Left colon (tissue), 2 donors: Measurements from ENCODE around the gene LILRB5. TPM values are rescaled to one million over a fixed set of nuclear protein-coding genes. Genes with fewer than 3 reads are reported as not detected.
"Not testable (repeated sequence)": the region's sequence is repeated elsewhere in the genome, so short reads cannot be mapped to it uniquely, and the experiment has no call there.

Experiments used
- ATAC-seq: fragments of 200-7000 bp; cut with Tn5 transposase; one replicate; pipeline ENCODE4 v1.9.1; 2020; ENCODE audit warnings: mild to moderate bottlenecking, moderate library complexity
- DNase-seq, 2 donors: peaks; one replicate each; pipeline ENCODE4 v3.0.0-alpha.2; 2020
- intact Hi-C, 2 donors: fragments of 100-400 bp; cut with DNase I in 1 of 2; cut with micrococcal nuclease in 1 of 2; formaldehyde crosslinking; loops; one replicate each; pipeline versions ENCODE4 v1.11.2 to v1.14.0; 2022; cut with DNase I, micrococcal nuclease
- total RNA-seq, 2 donors: library from RNA; stranded (reverse); fragmentation: NEBNext Ultra II Directional; extraction: Animal tissue kit (Norgen Biotek cat#: 25700); gene quantifications; one replicate each; pipeline ENCODE4 v1.2.1, GENCODE V29; 2021
- donor health status: DM: no; HTN: no; CAD: no.
- donor health status: DM: yes; HTN: yes; CAD: no.

The LILRB5 gene
- total RNA-seq, 2 donors from 2014 or later, result 4.8 to 10.9 TPM

DNA sequence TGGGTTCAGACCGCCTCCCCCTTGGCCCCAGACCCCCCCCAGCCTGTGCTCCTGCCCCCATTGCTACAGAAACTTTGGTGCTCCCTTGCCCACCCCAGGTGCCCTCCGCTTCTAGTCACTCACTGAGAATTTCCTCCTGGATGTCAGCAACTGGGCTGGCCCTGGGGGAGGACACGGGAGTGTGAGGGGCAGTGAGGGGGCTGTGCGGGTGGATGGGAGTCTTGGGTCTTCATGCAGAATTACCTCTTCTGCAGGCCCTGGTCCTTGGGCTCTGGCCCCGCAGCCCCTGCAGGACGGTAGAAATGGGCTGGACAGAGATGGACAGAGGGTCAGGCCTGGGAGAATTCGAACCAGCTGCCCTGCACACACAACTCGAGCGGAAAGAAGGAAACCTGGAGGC is 4.8 kb downstream of the LILRB5 start:
- ATAC-seq (no peak), DNase-seq (no peak)
- intact Hi-C loops, result no loop called here

DNA sequence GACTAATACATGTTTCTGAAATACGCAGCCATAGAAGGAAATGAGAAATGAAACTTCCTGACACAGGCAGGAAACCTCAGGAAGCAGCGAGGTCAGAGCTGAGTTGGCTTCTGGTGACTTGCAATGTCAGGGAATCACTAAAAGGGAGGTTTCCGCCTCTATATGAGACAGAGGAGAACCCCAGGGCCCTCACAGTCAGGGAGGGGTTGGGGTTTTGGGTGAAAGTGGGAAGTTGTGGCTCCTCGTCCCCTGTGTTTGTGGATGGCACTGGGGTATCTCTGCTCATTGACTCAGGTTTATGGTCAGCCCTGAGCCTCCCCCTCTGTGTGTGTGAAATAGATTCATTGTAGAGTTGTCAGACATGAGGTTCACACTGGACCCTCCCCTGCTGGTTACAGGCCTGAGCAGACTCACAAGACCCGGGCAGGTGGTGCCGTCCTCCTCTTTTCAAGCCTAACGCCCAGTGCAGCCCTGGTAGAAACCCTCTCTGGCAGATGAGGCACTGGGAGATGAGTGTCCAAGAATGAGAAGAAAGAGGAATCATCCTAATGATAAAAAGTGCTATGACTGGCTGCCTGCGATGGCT is 9.0 kb downstream of the LILRB5 start:
- intact Hi-C loops, result no loop called here
- DNase-seq (no peak), ATAC-seq (peak; percentile 20)

DNA sequence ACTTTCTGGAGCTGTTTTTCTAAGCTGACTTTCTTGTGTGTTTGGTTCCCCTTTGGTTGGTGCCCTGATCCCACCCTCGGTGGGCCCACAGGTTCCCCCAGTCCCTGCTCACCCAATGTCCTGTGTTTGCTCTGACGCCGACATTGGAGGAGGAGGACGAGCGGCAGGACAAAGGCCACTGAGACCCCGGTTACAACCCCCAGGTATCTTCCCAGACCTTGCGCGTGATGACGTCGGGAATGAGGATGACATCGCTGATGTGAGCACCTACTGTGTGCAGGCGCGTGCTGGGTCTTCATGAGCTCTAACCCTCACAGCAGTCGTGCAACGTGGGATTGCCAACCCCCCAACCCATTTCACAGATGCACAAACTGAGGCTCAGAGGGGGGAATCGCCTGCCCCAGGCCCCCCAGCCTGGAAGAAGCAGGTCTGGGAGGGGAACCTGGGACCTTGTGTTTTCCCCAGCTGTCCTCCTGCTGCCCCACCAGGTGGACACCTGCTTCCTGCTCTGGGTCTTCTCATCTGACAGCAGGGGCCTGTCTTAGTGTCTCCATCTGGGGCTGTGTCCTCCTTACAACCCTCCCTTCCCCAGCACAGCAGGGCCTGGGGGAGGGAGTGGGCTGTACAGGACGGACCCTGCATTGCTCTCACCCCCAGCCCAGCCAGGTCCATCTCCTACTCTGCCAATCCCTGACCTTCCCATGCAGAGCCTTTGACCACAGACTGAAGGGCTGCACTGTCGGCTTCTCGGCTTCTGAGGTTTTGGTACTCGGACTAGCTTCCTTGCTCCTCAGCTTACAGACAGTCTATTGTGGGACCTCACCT is 9.8 kb downstream of the LILRB5 start:
- intact Hi-C loops, result no loop called here
- ATAC-seq, result no peak
- DNase-seq, result no peak

DNA sequence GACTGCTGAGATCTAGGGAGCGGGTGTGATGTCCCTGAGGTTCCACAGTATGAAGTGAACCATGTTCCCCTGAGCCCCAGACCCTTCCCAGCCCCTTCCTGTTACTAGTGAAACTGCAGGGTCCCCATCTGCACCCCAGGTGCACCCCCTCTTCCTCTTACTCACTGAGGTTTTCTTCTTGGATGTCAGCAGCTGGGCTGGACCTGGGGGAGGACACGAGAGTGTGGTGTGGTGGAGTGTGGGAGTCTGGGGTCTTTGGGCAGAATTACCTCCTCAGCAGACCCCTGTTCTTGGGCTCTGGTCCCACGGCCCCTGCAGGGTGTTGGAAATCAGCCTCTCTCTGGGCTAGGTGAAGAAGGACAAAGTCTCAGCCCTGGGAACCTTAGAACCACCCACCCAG is 11.1 kb downstream of the LILRB5 start:
- intact Hi-C loops, result loop anchor here in 1 of 2 donors (2.0 kb wide), 1 partner anchor 23 kb away; the partner anchor contains the start of gene LILRB3
- no peak for DNase-seq
- ATAC-seq, result no peak

GRCh38 chr19:54243809-54244208 is 13.3 kb downstream of the LILRB5 start:
- intact Hi-C loops, result loop anchor here in 1 of 2 donors (2.0 kb wide), 1 partner anchor 21 kb away; the partner anchor contains the start of gene LILRB3
- DNase-seq, result not testable (repeated sequence)

GRCh38 chr19:54242646-54243045 is 14.4 kb downstream of the LILRB5 start, which contains the start of gene LILRA6:
LILRA6 (minus strand) TSS chr19:54242790.
- ATAC-seq, DNase-seq, intact Hi-C loops: not testable (repeated sequence)

More at GRCh38 chr19:54243809-54244208, 13.3 kb downstream of the LILRB5 start:
- ATAC-seq, result not testable (repeated sequence)

DNA sequence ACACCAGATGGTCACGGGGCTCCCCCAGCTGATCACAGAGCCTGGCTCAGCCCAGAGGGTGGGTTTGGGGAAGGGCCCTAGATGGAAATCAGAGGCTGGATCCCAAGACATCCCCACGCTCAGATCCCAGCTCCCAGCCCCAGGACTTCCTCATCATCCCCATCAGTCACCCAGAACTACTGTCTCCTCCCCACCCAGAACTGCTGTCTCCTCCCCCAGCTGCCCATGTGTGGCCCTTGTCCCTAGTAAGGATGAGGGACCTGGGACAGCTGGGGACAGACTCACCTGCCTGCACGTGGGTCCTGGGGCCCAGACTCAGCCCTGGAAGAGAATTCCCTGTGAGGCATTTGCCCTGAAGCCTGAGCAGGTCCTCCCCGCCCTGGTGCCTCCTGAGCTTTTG is 14.8 kb downstream of the LILRB5 start:
- intact Hi-C loops, DNase-seq, ATAC-seq: not testable (repeated sequence)

GRCh38 chr19:54240372-54241336 is 16.4 kb downstream of the LILRB5 start:
- intact Hi-C loops, DNase-seq, ATAC-seq: not testable (repeated sequence)

DNA sequence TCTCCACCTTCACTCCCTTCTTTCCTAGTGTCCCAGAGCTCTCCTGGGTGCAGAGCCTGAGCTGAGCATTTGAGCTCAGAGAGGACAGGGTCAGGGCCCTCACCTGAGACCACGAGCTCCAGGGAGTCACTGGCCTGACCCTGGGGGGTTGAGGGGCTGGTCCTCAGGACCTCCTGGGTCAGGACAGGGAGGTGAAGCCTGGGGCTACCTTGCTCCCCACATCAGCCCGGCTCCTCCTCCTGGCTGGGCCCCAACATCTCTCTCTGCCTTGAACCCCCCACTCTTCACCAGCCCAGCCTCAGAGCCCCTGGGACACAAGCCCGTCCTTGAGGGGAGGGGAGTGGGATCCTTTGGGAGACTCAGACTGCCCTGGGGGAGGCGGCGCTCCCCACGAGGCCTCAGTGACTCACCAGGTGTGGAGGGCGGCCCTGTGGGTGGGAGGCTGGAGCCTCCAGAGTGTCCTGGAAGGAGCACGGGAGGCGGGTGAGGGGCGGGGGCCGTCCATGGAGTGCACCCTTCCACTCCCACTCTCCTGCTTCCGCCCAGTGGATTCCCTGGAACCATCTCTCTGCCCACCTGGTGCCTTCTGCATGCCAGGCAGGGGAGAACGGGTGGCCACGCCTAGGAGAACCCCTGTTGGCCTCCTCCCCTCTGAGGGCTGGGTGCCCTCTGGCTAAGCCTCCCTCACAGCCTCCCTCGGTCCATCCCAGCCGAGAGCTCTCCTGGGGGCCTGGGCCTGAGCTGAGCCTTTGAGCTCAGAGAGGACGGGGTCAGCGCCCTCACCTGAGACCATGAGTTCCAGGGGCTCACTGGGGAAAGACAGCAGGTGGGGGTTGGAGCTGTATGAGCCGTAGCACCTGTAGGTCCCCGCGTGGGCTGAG is 17.3 kb downstream of the LILRB5 start:
- ATAC-seq, DNase-seq, intact Hi-C loops: not testable (repeated sequence)

DNA sequence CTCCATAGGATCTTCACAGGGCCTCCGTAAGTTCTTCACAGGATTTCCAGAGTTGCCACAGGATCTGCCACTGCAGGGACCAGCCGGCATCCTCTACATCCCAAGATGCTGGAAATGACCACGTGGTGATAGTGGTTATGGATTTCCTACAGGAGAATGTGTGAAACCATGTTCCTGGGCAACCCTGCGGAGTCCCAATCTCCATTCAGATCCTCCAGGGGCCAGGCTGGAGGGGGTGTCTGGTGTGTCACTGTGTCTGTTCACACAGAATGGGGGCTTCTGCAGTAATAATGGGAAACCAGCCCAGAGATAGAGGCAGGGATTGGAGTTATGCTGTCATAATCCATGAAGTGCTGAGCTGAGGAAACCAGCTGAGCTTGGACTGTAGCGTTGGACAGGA is 23.1 kb downstream of the LILRB5 start:
- DNase-seq, result no peak
- intact Hi-C loops, result loop anchor here in 1 of 2 donors (5.0 kb wide), 1 partner anchor 67 kb away; no protein-coding TSS in a partner anchor
- ATAC-seq, result no peak

DNA sequence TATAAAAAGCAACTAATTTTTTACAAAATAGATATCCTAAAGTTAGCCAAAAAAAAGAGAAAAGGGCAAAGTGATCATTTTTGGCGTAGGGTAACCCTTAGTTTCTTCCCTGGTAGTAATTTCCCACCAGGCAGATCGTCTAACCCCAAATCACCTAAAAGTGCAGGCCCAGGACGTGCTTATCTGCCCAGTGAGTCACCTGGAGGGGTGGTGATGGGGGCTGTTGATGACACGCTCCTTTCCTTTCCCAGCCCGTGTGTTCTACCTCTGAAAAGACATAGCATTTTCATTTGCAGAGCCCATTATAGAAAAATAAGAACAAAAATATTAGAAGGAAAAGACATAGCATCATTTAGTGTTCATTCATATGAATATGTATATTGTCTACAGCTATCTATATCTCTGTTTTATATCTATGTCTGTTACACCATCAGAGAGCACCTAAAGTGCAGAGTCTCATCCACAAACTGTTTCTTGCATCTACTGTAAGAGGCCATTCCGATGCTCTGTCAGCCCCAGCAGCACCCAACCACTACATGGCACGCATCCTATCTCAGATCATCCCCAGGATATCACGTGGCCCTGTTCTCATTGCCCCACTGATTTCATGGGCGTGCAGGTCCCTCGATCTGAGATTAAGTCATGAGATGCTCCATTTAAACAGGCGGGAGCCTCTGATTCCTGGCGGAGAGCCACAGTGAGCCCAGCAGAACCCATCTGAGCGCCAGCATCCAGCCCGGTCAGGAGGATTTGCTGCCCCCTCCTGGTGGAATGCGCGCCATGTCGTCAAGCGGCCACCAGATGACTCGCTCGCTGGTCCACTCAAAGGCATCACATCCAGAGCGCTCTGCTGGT is 25.8 kb downstream of the LILRB5 start:
- intact Hi-C loops, result loop anchor here in 1 of 2 donors (5.0 kb wide), 1 partner anchor 64 kb away; no protein-coding TSS in a partner anchor
- ATAC-seq (peak; percentile 99), DNase-seq (peak; percentile 86 to 93)

GRCh38 chr19:54230031-54230430 is 27.0 kb downstream of the LILRB5 start:
- no peak for ATAC-seq
- intact Hi-C loops, result loop anchor here in 1 of 2 donors (5.0 kb wide), 1 partner anchor 63 kb away; no protein-coding TSS in a partner anchor
- DNase-seq, result no peak

GRCh38 chr19:54229146-54229545 is 27.9 kb downstream of the LILRB5 start:
- no peak for DNase-seq
- ATAC-seq, result no peak
- intact Hi-C loops, result no loop called here

GRCh38 chr19:54224619-54225018 is 32.5 kb downstream of the LILRB5 start:
- DNase-seq, intact Hi-C loops, ATAC-seq: not testable (repeated sequence)

GRCh38 chr19:54223937-54224281 is 33.2 kb downstream of the LILRB5 start:
- not testable (repeated sequence) for DNase-seq, ATAC-seq
- intact Hi-C loops, result loop anchor here in 1 of 2 donors (2.0 kb wide), 1 partner anchor 21 kb away; no protein-coding TSS in a partner anchor

- ATAC-seq, result peak; percentile 13
- intact Hi-C loops, result loop anchor here in 1 of 2 donors (2.0 kb wide), 1 partner anchor 21 kb away; no protein-coding TSS in a partner anchor
- DNase-seq, result not testable (repeated sequence)
Observed at GRCh38 chr19:54223277-54223936, 33.7 kb downstream of the LILRB5 start.
